OCI-LY3 (cell line): Measurements from ENCODE around the gene IRX6.

Source experiments
- H2AFZ ChIP-seq: fragments of 200-600, 300-600 bp; shearing (Covaris generic); 2 replicates; pipeline ENCODE4 v1.6.0; 2014; ENCODE audit warnings: antibody characterized with exemption, low read depth, low read length
- H3K27ac ChIP-seq: fragments of 200-600, 300-600 bp; sonication (generic); 2 replicates; pipeline ENCODE4 v1.5.1; 2014; ENCODE audit warnings: mild to moderate bottlenecking, low read length, moderate library complexity, mixed read lengths
- H3K27me3 ChIP-seq: fragments of 200-600, 300-600 bp; sonication (generic); 2 replicates; pipeline ENCODE4 v1.6.1; 2014; ENCODE audit warnings: low read depth, low read length, mixed read lengths
- H3K36me3 ChIP-seq: fragments of 200-600, 300-600 bp; sonication (generic); replicated peaks from 2 replicates; pipeline ENCODE3; 2014; ENCODE audit warnings: low read depth, low read length, mixed read lengths
- H3K4me1 ChIP-seq: fragments of 300-600, 200-600 bp; sonication (generic); 2 replicates; pipeline ENCODE4 v1.6.1; 2014; ENCODE audit warnings: low read length, mixed read lengths
- H3K4me2 ChIP-seq: fragments of 200-600, 300-600 bp; sonication (generic); 2 replicates; pipeline ENCODE4 v1.6.1; 2014; ENCODE audit warnings: low read length, mixed read lengths
- H3K4me3 ChIP-seq: fragments of 300-600, 200-600 bp; sonication (generic); 2 replicates; pipeline ENCODE4 v1.5.1; 2014; ENCODE audit warnings: antibody characterized with exemption, mild to moderate bottlenecking, low read length, moderate library complexity
- H3K79me2 ChIP-seq: fragments of 300-600, 200-600 bp; shearing (Covaris generic); 2 replicates; pipeline ENCODE4 v1.6.1; 2014; ENCODE audit warnings: mild to moderate bottlenecking, low read length, mixed read lengths
- H3K9ac ChIP-seq: fragments of 300-600, 200-600 bp; shearing (Covaris generic); 2 replicates; pipeline ENCODE4 v1.6.0; 2014; ENCODE audit warnings: mild to moderate bottlenecking, low read length, moderate library complexity
- H3K9me3 ChIP-seq: fragments of 200-600, 300-600 bp; shearing (Covaris generic); 2 replicates; pipeline ENCODE4 v1.6.1; 2014; ENCODE audit warnings: low read length, mixed read lengths; ENCODE audit not compliant: insufficient read depth
- H4K20me1 ChIP-seq: fragments of 200-600, 300-600 bp; sonication (generic); 2 replicates; pipeline ENCODE4 v1.6.1; 2016; ENCODE audit warnings: low read length, mixed read lengths; ENCODE audit not compliant: insufficient read depth
- CTCF ChIP-seq: fragments of 200-600, 300-600 bp; sonication (generic); IDR thresholded peaks from 2 replicates; pipeline ENCODE4 v1.5.1; 2014; ENCODE audit warnings: antibody characterized with exemption, low read length, low read depth
- EZH2phosphoT487 ChIP-seq: fragments of 200-600 bp; shearing (Covaris generic); IDR thresholded peaks from 2 replicates; pipeline ENCODE4 v1.6.1; 2018; ENCODE audit warnings: antibody characterized with exemption, mixed run types, low read depth

IRX6 gene

GRCh38 chr16:55359946-55360345 lies 35.9 kb downstream of the IRX6 start:
- H3K36me3 ChIP-seq, result no peaks in the 10 kb centered on the region
- H3K27ac ChIP-seq, result no peak overlapping the region
- H3K4me2 ChIP-seq, result no peak overlapping the region
- H2AFZ ChIP-seq, result no peak overlapping the region
- no peak overlapping the region for H3K9ac ChIP-seq
- H3K4me3 ChIP-seq, result no peak overlapping the region
- no peaks in the 10 kb centered on the region for H4K20me1 ChIP-seq
- H3K79me2 ChIP-seq, result no peaks in the 10 kb centered on the region
- H3K4me1 ChIP-seq, result no peaks in the 10 kb centered on the region
- no peaks in the 10 kb centered on the region for H3K27me3 ChIP-seq
- no peaks in the 10 kb centered on the region for H3K9me3 ChIP-seq
- TF ChIP-seq EZH2phosphoT487, result no peak
- TF ChIP-seq CTCF, result no peak

DNA sequence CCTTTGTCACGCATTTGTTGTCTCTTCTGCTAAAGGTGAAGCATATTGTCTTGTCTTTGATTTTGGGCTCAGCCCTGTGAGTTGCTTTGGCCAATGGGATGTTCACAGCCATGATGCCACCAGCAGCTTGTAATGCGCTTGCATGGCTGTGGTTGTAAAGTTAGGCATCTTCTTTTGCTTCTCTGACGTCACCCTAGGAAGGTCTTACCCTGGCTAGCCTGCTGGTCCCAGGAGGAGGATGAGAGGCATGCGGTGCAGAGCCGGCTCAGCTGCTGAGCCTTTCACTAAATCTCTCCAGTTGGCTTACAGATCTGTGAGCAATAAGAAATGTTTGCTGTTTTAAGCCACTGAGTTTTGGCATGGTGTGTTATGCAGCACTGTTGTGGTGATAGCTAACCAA lies 40.8 kb downstream of the IRX6 start:
- TF ChIP-seq CTCF (no peak), EZH2phosphoT487 (no peak)
- H3K79me2 ChIP-seq, result no peaks in the 10 kb centered on the region
- no peaks in the 10 kb centered on the region for H3K36me3 ChIP-seq
- no peaks in the 10 kb centered on the region for H3K9me3 ChIP-seq
- H3K4me2 ChIP-seq, result no peak overlapping the region
- no peaks in the 10 kb centered on the region for H3K4me1 ChIP-seq
- no peaks in the 10 kb centered on the region for H3K27me3 ChIP-seq
- H4K20me1 ChIP-seq, result no peaks in the 10 kb centered on the region
- H2AFZ ChIP-seq, result no peak overlapping the region
- no peak overlapping the region for H3K27ac ChIP-seq
- H3K9ac ChIP-seq, result no peak overlapping the region
- no peak overlapping the region for H3K4me3 ChIP-seq

DNA sequence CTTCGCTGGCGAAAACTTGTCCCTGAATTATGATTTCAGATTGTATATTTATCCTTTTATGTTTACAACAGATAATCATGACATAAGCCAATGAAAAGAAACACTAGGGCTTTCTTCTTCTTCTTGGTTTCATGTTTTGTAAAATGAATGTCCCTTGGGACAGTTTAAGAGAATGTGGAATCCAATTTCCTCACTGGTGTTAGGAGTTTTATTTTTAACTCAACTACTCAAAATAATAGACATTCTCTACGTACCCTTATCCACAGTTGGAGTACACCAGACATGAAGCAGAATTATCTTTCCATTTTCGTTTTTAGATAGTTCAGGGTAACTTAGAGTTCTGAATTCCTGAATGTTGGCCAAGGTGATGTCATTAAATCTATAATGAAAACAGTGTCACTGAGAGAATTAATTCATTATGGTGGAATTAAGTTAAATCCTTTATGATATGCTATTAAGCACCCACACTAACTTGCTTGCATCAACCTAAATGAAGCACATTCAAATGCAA lies 43.4 kb downstream of the IRX6 start:
- H3K4me2 ChIP-seq, result no peak overlapping the region
- no peak for TF ChIP-seq CTCF
- no peak for TF ChIP-seq EZH2phosphoT487
- H3K4me1 ChIP-seq, result no peaks in the 10 kb centered on the region
- no peaks in the 10 kb centered on the region for H3K27me3 ChIP-seq
- H3K4me3 ChIP-seq, result no peak overlapping the region
- no peak overlapping the region for H3K9ac ChIP-seq
- no peak overlapping the region for H2AFZ ChIP-seq
- no peaks in the 10 kb centered on the region for H4K20me1 ChIP-seq
- H3K79me2 ChIP-seq, result no peaks in the 10 kb centered on the region
- no peaks in the 10 kb centered on the region for H3K36me3 ChIP-seq
- no peaks in the 10 kb centered on the region for H3K9me3 ChIP-seq
- no peak overlapping the region for H3K27ac ChIP-seq

GRCh38 chr16:55367866-55368603 lies 44.0 kb downstream of the IRX6 start:
- no peaks in the 10 kb centered on the region for H3K4me1 ChIP-seq
- TF ChIP-seq EZH2phosphoT487 (no peak), CTCF (no peak)
- no peak overlapping the region for H3K27ac ChIP-seq
- H3K4me3 ChIP-seq, result no peak overlapping the region
- no peaks in the 10 kb centered on the region for H3K27me3 ChIP-seq
- H3K9ac ChIP-seq, result no peak overlapping the region
- H3K36me3 ChIP-seq, result no peaks in the 10 kb centered on the region
- H3K79me2 ChIP-seq, result no peaks in the 10 kb centered on the region
- H2AFZ ChIP-seq, result no peak overlapping the region
- no peaks in the 10 kb centered on the region for H3K9me3 ChIP-seq
- H3K4me2 ChIP-seq, result no peak overlapping the region
- H4K20me1 ChIP-seq, result no peaks in the 10 kb centered on the region
